Testis (tissue), 3 donors: ENCODE measurements around the gene CAMTA1. TPM values are rescaled to one million over a fixed set of nuclear protein-coding genes. Genes with fewer than 3 reads are reported as not detected.

Experiments
- DNase-seq: peaks from one replicate; pipeline ENCODE4 v3.0.0-alpha.2; 2019
- H3K27ac ChIP-seq, 2 donors: fragments of 200-600 bp; sonication (generic); one replicate each; pipeline ENCODE4 v1.5.1; 2019
- H3K27me3 ChIP-seq: fragments of 200-600 bp; sonication (generic); one replicate; pipeline ENCODE4 v1.5.1; 2019
- H3K36me3 ChIP-seq: fragments of 200-600 bp; sonication (generic); one replicate; pipeline ENCODE4 v1.5.1; 2017; ENCODE audit warnings: low read depth; ENCODE audit errors: missing control alignments
- H3K4me1 ChIP-seq: fragments of 200-600 bp; sonication (generic); one replicate; pipeline ENCODE4 v1.5.1; 2019
- H3K4me3 ChIP-seq, 2 donors: fragments of 200-600 bp; sonication (generic); one replicate each; pipeline ENCODE4 v1.5.1; 2017 to 2019
- H3K9me3 ChIP-seq: fragments of 200-600 bp; sonication (generic); one replicate; pipeline ENCODE4 v1.5.1; 2017
- CTCF ChIP-seq, 3 experiments: fragments of 450-650 bp in 2 of 3; fragments of 200-600 bp in 1 of 3; sonication (generic) in 1 of 3; IDR thresholded peaks; one replicate each; pipeline ENCODE4 v1.5.1; 2016 to 2019; ENCODE audit warnings: antibody characterized with exemption in 3 of 3, mild to moderate bottlenecking in 2 of 3, moderate library complexity in 1 of 3
- POLR2A ChIP-seq: fragments of 450-650 bp; IDR thresholded peaks from one replicate; pipeline ENCODE4 v1.6.1; 2017; ENCODE audit warnings: antibody characterized with exemption, mild to moderate bottlenecking, moderate library complexity
- WGBS, 2 donors: methylation state at CpG; one replicate each; pipeline ENCODE4 v1.1.5; 2018; 5-methylcytosine and 5-hydroxymethylcytosine counted together
- intact Hi-C: fragments of 100-400 bp; cut with DNase I; formaldehyde crosslinking; loops from one replicate; pipeline ENCODE4 v1.15.1; 2023; ENCODE audit warnings: low total_unique reads
- polyA plus RNA-seq: library from polyadenylated mRNA; stranded (reverse); fragments of 350-450 nt; fragmentation: Illumina TruSeq; extraction: RNeasy Lipid Tissue Mini Kit (QIAGEN cat#74804); gene quantifications from one replicate; pipeline ENCODE4 v1.2.3, GENCODE V29; 2014; ENCODE audit warnings: low read depth, low replicate concordance; ENCODE audit not compliant: insufficient read depth
- total RNA-seq, 2 donors: library from RNA; depleted of rRNA; stranded (reverse); fragments of >200 nt; gene quantifications; one replicate each; pipeline ENCODE4 v1.2.3, GENCODE V29; 2016

CAMTA1 gene
- total and polyA plus RNA-seq, 3 donors from 2014 or later = 116 to 158 (median 119) TPM

- H3K4me1 ChIP-seq = no peaks in the 10 kb centered on the region
- H3K36me3 ChIP-seq = no peaks in the 10 kb centered on the region
- no peaks in the 10 kb centered on the region for H3K27me3 ChIP-seq
- TF ChIP-seq POLR2A (no peak), CTCF (IDR thresholded peaks at IDR 0.05) (no peak)
- intact Hi-C loops = no loop called here
- H3K4me3 ChIP-seq = no peak overlapping the region
- no peak for DNase-seq
- no peak overlapping the region for H3K27ac ChIP-seq
- no peaks in the 10 kb centered on the region for H3K9me3 ChIP-seq
- 78 to 88% methylated on average over 7 to 11 of the region's 11 CpGs for WGBS, 2 donors
Observed at GRCh38 chr1:7225711-7226505, 440.7 kb downstream of the CAMTA1 start.

- intact Hi-C loops = no loop called here
- Histone ChIP-seq H3K4me3 (no peak overlapping the region), H3K27ac (no peak overlapping the region), H3K9me3 (no peaks in the 10 kb centered on the region), H3K36me3 (no peaks in the 10 kb centered on the region), H3K27me3 (no peaks in the 10 kb centered on the region), H3K4me1 (no peaks in the 10 kb centered on the region)
- 94 to 96% methylated on average over 4 to 5 of the region's 5 CpGs for WGBS, 2 donors
- DNase-seq = no peak
- TF ChIP-seq CTCF (IDR thresholded peaks at IDR 0.05) (no peak), POLR2A (no peak)
Observed at GRCh38 chr1:7227654-7228053, 442.4 kb downstream of the CAMTA1 start.

GRCh38 chr1:7228252-7228961 is 443.2 kb downstream of the CAMTA1 start:
- TF ChIP-seq CTCF (IDR thresholded peaks at IDR 0.05) (no peak), POLR2A (no peak)
- DNase-seq = no peak
- Histone ChIP-seq H3K4me1 (no peaks in the 10 kb centered on the region), H3K27me3 (no peaks in the 10 kb centered on the region), H3K36me3 (no peaks in the 10 kb centered on the region), H3K27ac (no peak overlapping the region), H3K9me3 (no peaks in the 10 kb centered on the region), H3K4me3 (no peak overlapping the region)
- WGBS, 2 donors = 90 to 92% methylated on average over 13 to 17 of the region's 17 CpGs
- intact Hi-C loops = no loop called here

- no peak for DNase-seq
- intact Hi-C loops = no loop called here
- no peak for TF ChIP-seq CTCF (IDR thresholded peaks at IDR 0.05)
- no peak for TF ChIP-seq POLR2A
- no peaks in the 10 kb centered on the region for H3K36me3 ChIP-seq
- no peak overlapping the region for H3K27ac ChIP-seq
- no peak overlapping the region for H3K4me3 ChIP-seq
- WGBS, 2 donors = 78 to 90% methylated on average over 2 to 3 of the region's 4 CpGs
- no peaks in the 10 kb centered on the region for H3K9me3 ChIP-seq
- no peaks in the 10 kb centered on the region for H3K4me1 ChIP-seq
- H3K27me3 ChIP-seq = no peaks in the 10 kb centered on the region
Observed at GRCh38 chr1:7229186-7229585, 443.9 kb downstream of the CAMTA1 start.
